ENCODE measurements around the gene TFAM.

TFAM gene

DNA sequence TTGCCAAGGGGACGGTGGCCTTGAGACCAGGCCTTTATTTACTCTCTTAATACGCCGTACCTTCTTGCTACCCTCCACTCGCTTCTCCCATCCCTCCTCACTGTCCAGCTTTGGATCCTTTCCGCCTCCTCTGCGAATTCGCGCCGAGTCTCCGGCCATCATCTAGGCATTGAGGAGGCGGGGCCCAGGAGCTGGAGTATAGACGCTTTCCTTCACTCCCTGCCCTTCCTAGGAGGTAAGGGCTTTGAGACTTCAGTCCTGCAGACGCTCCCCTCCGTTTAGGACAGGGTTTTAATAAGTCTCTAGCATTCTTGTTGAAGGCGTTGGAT is 538 bp downstream of the TFAM start:
- ChIA-PET POLR2A (ENCODE audit: low non-redundant PET) (interaction anchor here (0.7 kb wide), 1 partner anchor 45 kb away, joined by 3 read pairs; no protein-coding TSS in a partner anchor), CTCF (interaction anchor here (0.7 to 1.1 kb wide), 2 partner anchors 14 to 101 kb away, joined by 3 to 5 read pairs; no protein-coding TSS in a partner anchor)
- peak overlapping the region; percentile 91 for H3K27ac ChIP-seq
- DNase-seq (ENCODE audit: low spot score) = peak; percentile 49
- TF ChIP-seq, protein P1, sequence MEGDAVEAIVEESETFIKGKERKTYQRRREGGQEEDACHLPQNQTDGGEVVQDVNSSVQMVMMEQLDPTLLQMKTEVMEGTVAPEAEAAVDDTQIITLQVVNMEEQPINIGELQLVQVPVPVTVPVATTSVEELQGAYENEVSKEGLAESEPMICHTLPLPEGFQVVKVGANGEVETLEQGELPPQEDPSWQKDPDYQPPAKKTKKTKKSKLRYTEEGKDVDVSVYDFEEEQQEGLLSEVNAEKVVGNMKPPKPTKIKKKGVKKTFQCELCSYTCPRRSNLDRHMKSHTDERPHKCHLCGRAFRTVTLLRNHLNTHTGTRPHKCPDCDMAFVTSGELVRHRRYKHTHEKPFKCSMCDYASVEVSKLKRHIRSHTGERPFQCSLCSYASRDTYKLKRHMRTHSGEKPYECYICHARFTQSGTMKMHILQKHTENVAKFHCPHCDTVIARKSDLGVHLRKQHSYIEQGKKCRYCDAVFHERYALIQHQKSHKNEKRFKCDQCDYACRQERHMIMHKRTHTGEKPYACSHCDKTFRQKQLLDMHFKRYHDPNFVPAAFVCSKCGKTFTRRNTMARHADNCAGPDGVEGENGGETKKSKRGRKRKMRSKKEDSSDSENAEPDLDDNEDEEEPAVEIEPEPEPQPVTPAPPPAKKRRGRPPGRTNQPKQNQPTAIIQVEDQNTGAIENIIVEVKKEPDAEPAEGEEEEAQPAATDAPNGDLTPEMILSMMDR (conservative IDR thresholded peaks at IDR 0.05; ENCODE audit: low read depth) = no peak

- no peak for DNase-seq (ENCODE audit: low spot score)
- CTCF ChIA-PET = interaction anchor here (0.6 kb wide), 2 partner anchors 10 to 561 kb away, joined by 3 read pairs; no protein-coding TSS in a partner anchor
- POLR2A ChIA-PET (ENCODE audit: low non-redundant PET) = interaction anchor here (0.6 kb wide), 1 partner anchor 823 kb away, joined by 6 read pairs; no protein-coding TSS in a partner anchor
Measured at GRCh38 chr10:58389024-58389423, 3.8 kb downstream of the TFAM start.

DNA sequence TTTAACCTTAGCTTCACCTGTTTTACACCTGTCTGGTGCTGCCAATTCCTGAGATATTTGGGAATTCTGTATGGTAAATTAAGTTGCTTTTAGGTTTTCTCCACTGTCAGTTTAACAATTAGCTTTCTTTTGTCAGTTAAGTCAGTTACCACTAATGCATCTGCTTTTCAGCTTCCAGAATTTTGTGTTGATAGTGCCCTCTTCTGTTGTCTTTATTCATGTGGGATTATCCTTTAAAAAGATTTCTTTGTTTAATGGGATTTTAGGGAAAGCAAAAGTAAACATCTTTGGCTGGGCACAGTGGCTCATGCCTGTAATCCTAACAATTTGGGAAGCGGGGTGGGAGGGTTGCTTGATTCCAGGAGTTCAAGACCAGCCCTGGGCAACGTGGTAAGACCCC is 8.1 kb downstream of the TFAM start:
- ChIA-PET POLR2A (ENCODE audit: low non-redundant PET) (no interaction called here), CTCF (no interaction called here)
- no peak overlapping the region for H3K27ac ChIP-seq
- TF ChIP-seq, protein P1 (conservative IDR thresholded peaks at IDR 0.05; ENCODE audit: low read depth) = no peak
- DNase-seq (ENCODE audit: low spot score) = no peak

More at GRCh38 chr10:58389024-58389423, 3.8 kb downstream of the TFAM start:
- TF ChIP-seq, protein P1 (conservative IDR thresholded peaks at IDR 0.05; ENCODE audit: low read depth) = no peak
- no peak overlapping the region for H3K27ac ChIP-seq

- no peak overlapping the region for H3K27ac ChIP-seq
- TF ChIP-seq, protein P1 (conservative IDR thresholded peaks at IDR 0.05; ENCODE audit: low read depth) = no peak
- no peak for DNase-seq (ENCODE audit: low spot score)
- POLR2A ChIA-PET (ENCODE audit: low non-redundant PET) = no interaction called here
- CTCF ChIA-PET = no interaction called here
Measured at GRCh38 chr10:58394471-58394870, 9.3 kb downstream of the TFAM start.

GRCh38 chr10:58396057-58396456 is 10.8 kb downstream of the TFAM start:
- ChIA-PET POLR2A (ENCODE audit: low non-redundant PET) (no interaction called here), CTCF (no interaction called here)
- no peak for DNase-seq (ENCODE audit: low spot score)
- H3K27ac ChIP-seq = no peak overlapping the region
- TF ChIP-seq, protein P1 (conservative IDR thresholded peaks at IDR 0.05; ENCODE audit: low read depth) = no peak

- no peak for DNase-seq (ENCODE audit: low spot score)
- TF ChIP-seq, protein P1 (conservative IDR thresholded peaks at IDR 0.05; ENCODE audit: low read depth) = no peak
- POLR2A ChIA-PET (ENCODE audit: low non-redundant PET) = no interaction called here
- no peak overlapping the region for H3K27ac ChIP-seq
- CTCF ChIA-PET = interaction anchor here (0.6 to 0.8 kb wide), 2 partner anchors 221 to 384 kb away, joined by 4 to 7 read pairs; no protein-coding TSS in a partner anchor
Measured at GRCh38 chr10:58397830-58398229, 12.6 kb downstream of the TFAM start.
